ENCODE measurements around the gene LDLRAP1. TPM values are rescaled to one million over a fixed set of nuclear protein-coding genes. Genes with fewer than 3 reads are reported as not detected.
"Not testable (repeated sequence)": the region's sequence is repeated elsewhere in the genome, so short reads cannot be mapped to it uniquely, and the experiment has no call there.

The LDLRAP1 gene
- total RNA-seq, 8 experiments from 2014 or later: 0.38 to 35.0 (median 4.5) TPM

GRCh38 chr1:25598879-25599278 is 55.5 kb downstream of the LDLRAP1 start:
- 44 to 88% (median 73%) methylated on average over 1 of the region's 1 CpG; no CpG with 5 or more reads in 6 of the 10 experiments for WGBS, 10 experiments
- no peak for ATAC-seq (replicated peaks in 6 of 8)
- Histone ChIP-seq H3K4me3 (no peak overlapping the region), H3K4me1 (replicated peaks in 1 of 2) (no peaks in the 10 kb centered on the region), H3K27ac (no peak overlapping the region)
- in situ Hi-C loops (cut with MboI; ENCODE audit: low pct_unique_long_range_greater_than_20kb in 2 of 9, low sequenced_read_pairs in 9 of 9, unreplicated experiment in 9 of 9): no loop called here

GRCh38 chr1:25599969-25600610 is 56.7 kb downstream of the LDLRAP1 start:
- in situ Hi-C loops (cut with MboI; ENCODE audit: low pct_unique_long_range_greater_than_20kb in 2 of 9, low sequenced_read_pairs in 9 of 9, unreplicated experiment in 9 of 9): loop anchor here in 6 of 9 experiments (25.0 kb wide), 2 partner anchors 187 to 212 kb away; partner anchors contain the start of genes MTFR1L (in 2 of the 6) and SELENON (in 2 of the 6)
- WGBS, 10 experiments: 33 to 100% (median 76%) methylated on average over 1 to 7 of the region's 7 CpGs
- no peak for ATAC-seq (replicated peaks in 6 of 8)
- H3K4me3 ChIP-seq: no peak overlapping the region
- no peaks in the 10 kb centered on the region for H3K4me1 ChIP-seq (replicated peaks in 1 of 2)
- H3K27ac ChIP-seq: no peak overlapping the region

DNA sequence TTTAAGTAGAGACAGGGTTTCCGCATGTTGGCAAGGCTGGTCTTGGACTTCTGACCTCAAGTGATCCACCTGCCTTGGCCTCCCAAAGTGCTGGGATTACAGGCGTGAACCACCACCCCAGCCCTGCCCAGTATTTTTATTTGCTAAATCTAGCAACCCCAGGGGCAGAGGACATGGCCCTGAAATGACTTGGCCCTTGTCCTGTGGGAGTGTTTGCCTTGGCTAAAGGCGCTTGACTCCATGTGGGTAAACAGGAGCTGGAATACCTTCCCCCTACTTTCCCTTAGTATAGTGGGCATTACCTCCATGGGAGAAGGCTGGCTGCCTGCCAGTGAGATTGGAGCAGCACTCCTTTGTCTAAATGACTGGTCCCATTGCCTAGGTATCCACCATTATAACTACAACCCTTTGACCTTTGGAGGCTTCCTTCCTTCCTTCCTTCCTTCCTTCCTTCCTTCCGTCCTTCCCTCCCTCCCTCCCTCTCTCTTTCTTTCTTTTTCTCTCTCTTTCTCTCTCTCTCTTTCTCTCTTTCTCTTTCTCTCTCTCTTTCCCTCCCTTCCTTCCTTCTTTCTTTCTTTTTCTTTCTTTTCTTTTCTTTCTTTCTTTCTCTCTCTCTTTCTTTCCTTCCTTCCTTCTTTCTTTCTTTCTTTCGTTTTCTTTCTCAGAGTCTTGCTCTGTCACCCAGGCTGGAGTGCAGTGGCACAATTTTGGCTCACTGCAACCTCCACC is 57.7 kb downstream of the LDLRAP1 start:
- H3K27ac ChIP-seq; H3K4me1 ChIP-seq (replicated peaks in 1 of 2); H3K4me3 ChIP-seq; ATAC-seq (replicated peaks in 6 of 8): not testable (repeated sequence)
- 31 to 96% (median 79%) methylated on average over 1 to 4 of the region's 5 CpGs for WGBS, 10 experiments
- in situ Hi-C loops (cut with MboI; ENCODE audit: low pct_unique_long_range_greater_than_20kb in 2 of 9, low sequenced_read_pairs in 9 of 9, unreplicated experiment in 9 of 9): loop anchor here in 6 of 9 experiments (25.0 kb wide), 2 partner anchors 186 to 211 kb away; partner anchors contain the start of genes MTFR1L (in 2 of the 6) and SELENON (in 2 of the 6)

GRCh38 chr1:25603779-25604538 is 60.6 kb downstream of the LDLRAP1 start:
- not testable (repeated sequence) for ATAC-seq (replicated peaks in 6 of 8); H3K4me1 ChIP-seq (replicated peaks in 1 of 2); H3K4me3 ChIP-seq; H3K27ac ChIP-seq
- in situ Hi-C loops (cut with MboI; ENCODE audit: low pct_unique_long_range_greater_than_20kb in 2 of 9, low sequenced_read_pairs in 9 of 9, unreplicated experiment in 9 of 9): loop anchor here in 6 of 9 experiments (25.0 kb wide), 2 partner anchors 183 to 208 kb away; partner anchors contain the start of genes MTFR1L (in 2 of the 6) and SELENON (in 2 of the 6)
- no CpG with 5 or more reads among the region's 55 CpGs for WGBS, 10 experiments

GRCh38 chr1:25607123-25607522 is 63.7 kb downstream of the LDLRAP1 start:
- Histone ChIP-seq H3K4me3 (no peak overlapping the region), H3K27ac (no peak overlapping the region), H3K4me1 (replicated peaks in 1 of 2) (peaks cover 0 to 4% of the 10 kb centered on the region in 2 donors)
- in situ Hi-C loops (cut with MboI; ENCODE audit: low pct_unique_long_range_greater_than_20kb in 2 of 9, low sequenced_read_pairs in 9 of 9, unreplicated experiment in 9 of 9): loop anchor here in 6 of 9 experiments (25.0 kb wide), 2 partner anchors 180 to 205 kb away; partner anchors contain the start of genes MTFR1L (in 2 of the 6) and SELENON (in 2 of the 6)
- ATAC-seq (replicated peaks in 6 of 8): no peak
- 49 to 94% (median 76%) methylated on average over 2 to 5 of the region's 5 CpGs for WGBS, 10 experiments

DNA sequence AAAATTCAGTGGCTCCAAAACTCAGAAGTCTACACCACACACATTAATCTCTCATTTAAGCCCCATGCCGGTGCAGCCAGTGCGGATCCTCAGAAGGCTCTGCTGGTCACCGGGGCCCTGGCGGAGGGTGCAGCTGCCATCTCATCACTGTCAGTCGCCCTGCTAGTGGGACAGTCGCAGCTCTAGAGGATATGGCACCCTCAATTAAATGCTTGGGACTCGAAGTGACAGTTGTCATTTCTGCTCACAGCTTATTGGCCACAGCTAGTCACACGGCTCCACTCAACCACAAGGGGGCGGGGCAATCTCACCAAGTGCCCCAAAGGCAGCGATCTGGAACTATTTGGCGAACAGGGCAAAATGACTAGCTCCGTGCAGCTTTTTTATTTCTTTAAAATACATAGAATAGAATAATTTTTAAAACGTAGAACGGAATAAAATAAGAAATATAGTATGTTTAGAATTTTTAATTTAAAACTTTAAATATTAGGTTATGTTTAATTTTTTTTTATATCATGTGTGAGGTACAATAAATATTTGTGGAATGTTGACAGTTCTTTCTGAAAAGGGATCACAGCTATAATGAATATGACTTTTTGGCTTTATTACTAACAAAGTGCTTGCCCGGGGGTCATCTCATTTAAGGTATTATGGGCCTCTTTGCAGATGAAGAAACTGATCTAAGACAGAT is 65.2 kb downstream of the LDLRAP1 start:
- WGBS, 10 experiments: 1 to 31% (median 12%) methylated on average over 6 to 15 of the region's 15 CpGs; no CpG with 5 or more reads in 1 of the 10 experiments
- Histone ChIP-seq H3K27ac (no peak overlapping the region), H3K4me3 (peak overlapping the region; percentile 11 to 25 (median 16)), H3K4me1 (replicated peaks in 1 of 2) (peaks cover 0 to 4% of the 10 kb centered on the region in 2 donors)
- in situ Hi-C loops (cut with MboI; ENCODE audit: low pct_unique_long_range_greater_than_20kb in 2 of 9, low sequenced_read_pairs in 9 of 9, unreplicated experiment in 9 of 9): loop anchor here in 6 of 9 experiments (25.0 kb wide), 2 partner anchors 179 to 204 kb away; partner anchors contain the start of genes MTFR1L (in 2 of the 6) and SELENON (in 2 of the 6)
- ATAC-seq (replicated peaks in 6 of 8): peak; percentile 90 to 98 (median 96)

DNA sequence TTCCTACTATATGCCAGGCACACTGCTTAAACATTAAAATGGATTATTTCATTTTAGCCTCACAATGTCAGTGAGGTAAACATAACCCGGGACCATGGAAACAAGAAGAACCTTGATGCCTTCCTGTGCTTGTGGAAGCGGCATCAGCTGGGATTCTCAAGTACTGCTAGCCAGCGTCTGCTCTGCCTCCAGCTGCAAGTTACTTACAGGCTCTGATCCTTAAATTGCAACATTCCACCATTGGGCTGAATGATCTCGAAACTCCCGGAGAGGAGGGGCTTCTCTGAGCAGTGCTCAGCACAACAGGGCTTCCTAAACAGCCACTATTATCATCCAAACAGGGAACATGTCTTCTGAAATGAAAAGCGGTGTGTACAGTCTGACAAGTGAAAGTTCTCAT is 66.5 kb downstream of the LDLRAP1 start:
- in situ Hi-C loops (cut with MboI; ENCODE audit: low pct_unique_long_range_greater_than_20kb in 2 of 9, low sequenced_read_pairs in 9 of 9, unreplicated experiment in 9 of 9): loop anchor here in 8 of 9 experiments (10.0 to 25.0 kb wide), 3 partner anchors 177 to 202 kb away; partner anchors contain the start of genes MTFR1L (in 2 of the 8) and SELENON (in 2 of the 8)
- peaks cover 0 to 4% of the 10 kb centered on the region in 2 donors for H3K4me1 ChIP-seq (replicated peaks in 1 of 2)
- H3K4me3 ChIP-seq: no peak overlapping the region
- peak in 3 of 8 experiments; percentile 15 to 45 (median 34) for ATAC-seq (replicated peaks in 6 of 8)
- 27 to 83% (median 41%) methylated on average over 2 to 6 of the region's 6 CpGs; no CpG with 5 or more reads in 1 of the 10 experiments for WGBS, 10 experiments
- no peak overlapping the region for H3K27ac ChIP-seq

GRCh38 chr1:25610822-25611630 is 67.6 kb downstream of the LDLRAP1 start:
- H3K4me1 ChIP-seq (replicated peaks in 1 of 2): peaks cover 5 to 9% of the 10 kb centered on the region in 2 donors
- peak in 1 of 8 experiments; percentile 17 for ATAC-seq (replicated peaks in 6 of 8)
- no peak overlapping the region for H3K4me3 ChIP-seq
- in situ Hi-C loops (cut with MboI; ENCODE audit: low pct_unique_long_range_greater_than_20kb in 2 of 9, low sequenced_read_pairs in 9 of 9, unreplicated experiment in 9 of 9): loop anchor here in 8 of 9 experiments (10.0 to 25.0 kb wide), 3 partner anchors 176 to 201 kb away; partner anchors contain the start of genes MTFR1L (in 2 of the 8) and SELENON (in 2 of the 8)
- WGBS, 10 experiments: 17 to 67% (median 43%) methylated on average over 2 to 7 of the region's 8 CpGs; no CpG with 5 or more reads in 2 of the 10 experiments
- no peak overlapping the region for H3K27ac ChIP-seq

GRCh38 chr1:25611843-25612242 is 68.4 kb downstream of the LDLRAP1 start:
- Histone ChIP-seq H3K27ac (no peak overlapping the region), H3K4me1 (replicated peaks in 1 of 2) (peaks cover 5 to 9% of the 10 kb centered on the region in 2 donors), H3K4me3 (no peak overlapping the region)
- in situ Hi-C loops (cut with MboI; ENCODE audit: low pct_unique_long_range_greater_than_20kb in 2 of 9, low sequenced_read_pairs in 9 of 9, unreplicated experiment in 9 of 9): loop anchor here in 8 of 9 experiments (10.0 to 25.0 kb wide), 3 partner anchors 175 to 200 kb away; partner anchors contain the start of genes MTFR1L (in 2 of the 8) and SELENON (in 2 of the 8)
- ATAC-seq (replicated peaks in 6 of 8): no peak
- 100% methylated on average over 1 of the region's 1 CpG; no CpG with 5 or more reads in 9 of the 10 experiments for WGBS, 10 experiments

GRCh38 chr1:25612421-25612820 is 69.0 kb downstream of the LDLRAP1 start:
- no peak overlapping the region for H3K4me3 ChIP-seq
- ATAC-seq (replicated peaks in 6 of 8): no peak
- H3K27ac ChIP-seq: no peak overlapping the region
- H3K4me1 ChIP-seq (replicated peaks in 1 of 2): peaks cover 5 to 9% of the 10 kb centered on the region in 2 donors
- in situ Hi-C loops (cut with MboI; ENCODE audit: low pct_unique_long_range_greater_than_20kb in 2 of 9, low sequenced_read_pairs in 9 of 9, unreplicated experiment in 9 of 9): loop anchor here in 8 of 9 experiments (10.0 to 25.0 kb wide), 3 partner anchors 175 to 200 kb away; partner anchors contain the start of genes MTFR1L (in 2 of the 8) and SELENON (in 2 of the 8)
- 0 to 83% (median 51%) methylated on average over 1 to 3 of the region's 3 CpGs; no CpG with 5 or more reads in 2 of the 10 experiments for WGBS, 10 experiments

GRCh38 chr1:25613091-25613490 is 69.7 kb downstream of the LDLRAP1 start:
- Histone ChIP-seq H3K4me3 (no peak overlapping the region), H3K27ac (no peak overlapping the region), H3K4me1 (replicated peaks in 1 of 2) (peaks cover 5 to 14% of the 10 kb centered on the region in 2 donors)
- in situ Hi-C loops (cut with MboI; ENCODE audit: low pct_unique_long_range_greater_than_20kb in 2 of 9, low sequenced_read_pairs in 9 of 9, unreplicated experiment in 9 of 9): loop anchor here in 8 of 9 experiments (10.0 to 25.0 kb wide), 3 partner anchors 174 to 199 kb away; partner anchors contain the start of genes MTFR1L (in 2 of the 8) and SELENON (in 2 of the 8)
- no peak for ATAC-seq (replicated peaks in 6 of 8)
- WGBS, 10 experiments: 14 to 100% (median 80%) methylated on average over 1 to 3 of the region's 3 CpGs; no CpG with 5 or more reads in 3 of the 10 experiments

Measured in motor neuron (in vitro differentiated cells).